Hippocampal formation (tissue), 2 donors: Measurements from ENCODE around the gene TMEM132C.

Experiments
- DNase-seq, 2 donors: peaks; one replicate each; lab custom pipeline; 2025; lab: John Stamatoyannopoulos, UW

TMEM132C gene

GRCh38 chr12:128339126-128339520, 72.2 kb downstream of the TMEM132C start:
- no peak for DNase-seq

GRCh38 chr12:128339631-128340030, 72.7 kb downstream of the TMEM132C start:
- no peak for DNase-seq

- no peak for DNase-seq
These were observed 86.3 kb downstream of the TMEM132C start for GRCh38 chr12:128353301-128353700.

GRCh38 chr12:128356547-128356946, 89.6 kb downstream of the TMEM132C start:
- DNase-seq, result no peak

- DNase-seq, result no peak
These were observed 94.5 kb downstream of the TMEM132C start for GRCh38 chr12:128361400-128361995.

- no peak for DNase-seq
These were observed 98.1 kb downstream of the TMEM132C start for GRCh38 chr12:128365032-128365431.

GRCh38 chr12:128365651-128366231, 98.8 kb downstream of the TMEM132C start:
- DNase-seq, result peak; percentile 10 to 54

GRCh38 chr12:128367961-128368360, 101.0 kb downstream of the TMEM132C start:
- DNase-seq, result no peak

- DNase-seq, result peak; percentile 78 to 79
These were observed 114.6 kb downstream of the TMEM132C start for GRCh38 chr12:128381541-128381940.

- peak; percentile 13 to 59 for DNase-seq
These were observed 115.0 kb downstream of the TMEM132C start for GRCh38 chr12:128381946-128382345.

GRCh38 chr12:128382946-128383345, 116.0 kb downstream of the TMEM132C start:
- no peak for DNase-seq

- no peak for DNase-seq
These were observed 116.5 kb downstream of the TMEM132C start for GRCh38 chr12:128383357-128383937.

GRCh38 chr12:128385736-128386135, 118.8 kb downstream of the TMEM132C start:
- DNase-seq, result no peak

- peak in 1 of 2 donors; percentile 63 for DNase-seq
These were observed 120.9 kb downstream of the TMEM132C start for GRCh38 chr12:128387811-128388422.

GRCh38 chr12:128388461-128389000, 121.6 kb downstream of the TMEM132C start:
- no peak for DNase-seq

- DNase-seq, result no peak
These were observed 126.4 kb downstream of the TMEM132C start for GRCh38 chr12:128393346-128393745.

- DNase-seq, result no peak
These were observed 127.2 kb downstream of the TMEM132C start for GRCh38 chr12:128394137-128394536.

- DNase-seq, result no peak
These were observed 132.3 kb downstream of the TMEM132C start for GRCh38 chr12:128399253-128399652.

- no peak for DNase-seq
These were observed 135.7 kb downstream of the TMEM132C start for GRCh38 chr12:128402486-128403243.

GRCh38 chr12:128408669-128409068, 141.7 kb downstream of the TMEM132C start:
- peak in 1 of 2 donors; percentile 22 for DNase-seq

- no peak for DNase-seq
These were observed 148.1 kb downstream of the TMEM132C start for GRCh38 chr12:128415036-128415560.

- no peak for DNase-seq
These were observed 152.0 kb downstream of the TMEM132C start for GRCh38 chr12:128418944-128419343.
